Subcutaneous abdominal adipose tissue (tissue), 5 donors: Measurements from ENCODE around the gene GPC6.

Experiments
- H3K27ac ChIP-seq: one replicate; pipeline ENCODE4 v1.7.0; 2013; ENCODE audit warnings: low read depth, mild to moderate bottlenecking, inconsistent platforms, low read length, moderate library complexity
- H3K27me3 ChIP-seq, 5 donors: one replicate each; pipeline ENCODE4 v1.7.0; 2013; ENCODE audit warnings: low read length in 5 of 5, inconsistent platforms in 1 of 5; ENCODE audit not compliant: control insufficient read depth in 5 of 5, insufficient read depth in 4 of 5
- H3K36me3 ChIP-seq, 5 donors: one replicate each; pipeline ENCODE4 v1.7.0; 2013; ENCODE audit warnings: low read length in 5 of 5; ENCODE audit not compliant: control insufficient read depth in 5 of 5, insufficient read depth in 5 of 5
- H3K4me1 ChIP-seq, 5 donors: one replicate each; pipeline ENCODE4 v1.7.0; 2013; ENCODE audit warnings: low read length in 5 of 5, mild to moderate bottlenecking in 3 of 5, moderate library complexity in 1 of 5; ENCODE audit not compliant: control insufficient read depth in 5 of 5, insufficient read depth in 5 of 5
- H3K4me3 ChIP-seq, 5 donors: one replicate each; pipeline ENCODE4 v1.7.0; 2013; ENCODE audit warnings: low read length in 5 of 5, low read depth in 1 of 5
- H3K9ac ChIP-seq, 5 donors: one replicate each; pipeline ENCODE4 v1.7.0; 2013; ENCODE audit warnings: low read length in 5 of 5, mild to moderate bottlenecking in 4 of 5, moderate library complexity in 3 of 5
- H3K9me3 ChIP-seq, 5 donors: one replicate each; pipeline ENCODE4 v1.7.0; 2013; ENCODE audit warnings: low read length in 5 of 5; ENCODE audit not compliant: control insufficient read depth in 5 of 5
- donor health status: healthy.
- donor health status: healthy.
- donor health status: healthy.
- donor health status: healthy.
- donor health status: healthy.

The GPC6 gene

DNA sequence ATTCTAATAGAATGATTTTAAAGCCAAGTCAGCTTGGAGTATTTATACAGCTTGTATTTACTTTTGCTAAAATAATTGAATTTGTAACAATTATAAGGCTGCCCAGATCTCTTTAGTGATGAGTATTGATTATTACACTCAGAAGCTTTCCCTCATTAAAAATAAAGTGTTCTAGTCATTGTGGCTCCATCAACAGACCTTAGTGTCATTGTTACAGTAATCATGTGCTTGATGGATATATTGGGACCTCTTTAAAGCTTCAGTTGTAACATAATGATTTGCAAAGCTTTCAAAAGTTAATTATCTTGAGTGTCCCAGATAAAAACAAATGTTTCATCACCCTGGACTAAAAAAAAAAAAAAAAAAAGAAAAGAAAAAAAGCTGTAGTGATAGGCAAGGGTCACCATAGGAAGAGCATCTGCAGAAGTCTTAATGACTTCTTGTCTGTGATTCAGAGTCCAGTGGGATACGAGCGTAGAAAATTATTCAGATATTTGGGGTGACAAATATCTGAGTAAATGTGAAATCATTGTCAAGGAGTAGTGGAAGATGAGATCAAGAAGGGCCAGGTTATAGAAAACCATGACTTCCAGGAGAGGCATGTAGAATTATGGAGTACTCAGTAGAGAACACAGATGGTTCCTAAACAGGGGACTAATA lies 883.2 kb downstream of the GPC6 start:
- H3K4me1 ChIP-seq = peaks cover 0 to 4% (median 0%) of the 10 kb centered on the region in 5 donors
- H3K9me3 ChIP-seq = no peaks in the 10 kb centered on the region
- no peaks in the 10 kb centered on the region for H3K36me3 ChIP-seq
- H3K27ac ChIP-seq = no peak overlapping the region
- no peak overlapping the region for H3K4me3 ChIP-seq
- no peak overlapping the region for H3K9ac ChIP-seq
- H3K27me3 ChIP-seq = no peaks in the 10 kb centered on the region

GRCh38 chr13:94112227-94112626 lies 885.6 kb downstream of the GPC6 start:
- Histone ChIP-seq H3K27me3 (no peaks in the 10 kb centered on the region), H3K9me3 (no peaks in the 10 kb centered on the region), H3K4me3 (no peak overlapping the region), H3K27ac (no peak overlapping the region), H3K9ac (no peak overlapping the region), H3K36me3 (no peaks in the 10 kb centered on the region), H3K4me1 (peaks cover 0 to 4% (median 0%) of the 10 kb centered on the region in 5 donors)

DNA sequence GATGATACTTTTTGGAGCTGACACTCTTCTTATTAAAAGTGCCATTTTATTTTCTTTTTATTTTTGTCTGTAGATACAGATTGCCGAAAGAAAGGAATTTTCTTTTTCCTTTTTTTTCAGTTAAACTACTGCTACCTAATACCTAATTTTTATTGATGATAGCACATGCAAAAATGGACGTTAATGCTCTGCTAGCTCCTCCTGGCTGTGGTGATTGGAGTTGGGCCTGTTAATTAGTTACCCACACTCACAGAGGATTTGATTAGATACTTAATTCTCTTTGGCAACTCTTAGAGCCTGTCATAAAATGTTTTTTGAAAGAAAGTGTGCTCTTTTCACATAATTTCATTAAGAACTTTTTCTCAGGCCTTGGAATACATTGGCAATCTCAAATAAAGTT lies 886.1 kb downstream of the GPC6 start:
- no peaks in the 10 kb centered on the region for H3K36me3 ChIP-seq
- no peaks in the 10 kb centered on the region for H3K9me3 ChIP-seq
- H3K27me3 ChIP-seq = no peaks in the 10 kb centered on the region
- H3K4me3 ChIP-seq = no peak overlapping the region
- H3K27ac ChIP-seq = no peak overlapping the region
- peaks cover 0 to 4% (median 0%) of the 10 kb centered on the region in 5 donors for H3K4me1 ChIP-seq
- H3K9ac ChIP-seq = no peak overlapping the region

- H3K4me1 ChIP-seq = peaks cover 0 to 4% (median 0%) of the 10 kb centered on the region in 5 donors
- H3K27me3 ChIP-seq = no peaks in the 10 kb centered on the region
- no peaks in the 10 kb centered on the region for H3K9me3 ChIP-seq
- no peak overlapping the region for H3K9ac ChIP-seq
- H3K36me3 ChIP-seq = no peaks in the 10 kb centered on the region
- H3K4me3 ChIP-seq = no peak overlapping the region
- H3K27ac ChIP-seq = no peak overlapping the region
Measured at GRCh38 chr13:94113245-94113644, 886.6 kb downstream of the GPC6 start.

- H3K4me3 ChIP-seq = no peak overlapping the region
- H3K27me3 ChIP-seq = no peaks in the 10 kb centered on the region
- H3K4me1 ChIP-seq = peaks cover 0 to 2% (median 0%) of the 10 kb centered on the region in 5 donors
- no peak overlapping the region for H3K9ac ChIP-seq
- no peaks in the 10 kb centered on the region for H3K9me3 ChIP-seq
- no peak overlapping the region for H3K27ac ChIP-seq
- H3K36me3 ChIP-seq = no peaks in the 10 kb centered on the region
Measured at GRCh38 chr13:94114166-94114565, 887.6 kb downstream of the GPC6 start.

GRCh38 chr13:94115054-94115453 lies 888.4 kb downstream of the GPC6 start:
- Histone ChIP-seq H3K4me1 (peaks cover 0 to 8% (median 4%) of the 10 kb centered on the region in 5 donors), H3K4me3 (no peak overlapping the region)

GRCh38 chr13:94119360-94119936 lies 892.8 kb downstream of the GPC6 start:
- Histone ChIP-seq H3K36me3 (no peaks in the 10 kb centered on the region), H3K27me3 (no peaks in the 10 kb centered on the region), H3K9me3 (no peaks in the 10 kb centered on the region), H3K4me1 (peaks cover 0 to 8% (median 4%) of the 10 kb centered on the region in 5 donors), H3K9ac (no peak overlapping the region), H3K4me3 (peak overlapping the region in 1 of 5 donors; percentile 38), H3K27ac (no peak overlapping the region)

More at GRCh38 chr13:94115054-94115453, 888.4 kb downstream of the GPC6 start:
- Histone ChIP-seq H3K36me3 (no peaks in the 10 kb centered on the region), H3K9ac (no peak overlapping the region), H3K27me3 (no peaks in the 10 kb centered on the region), H3K27ac (no peak overlapping the region), H3K9me3 (no peaks in the 10 kb centered on the region)

DNA sequence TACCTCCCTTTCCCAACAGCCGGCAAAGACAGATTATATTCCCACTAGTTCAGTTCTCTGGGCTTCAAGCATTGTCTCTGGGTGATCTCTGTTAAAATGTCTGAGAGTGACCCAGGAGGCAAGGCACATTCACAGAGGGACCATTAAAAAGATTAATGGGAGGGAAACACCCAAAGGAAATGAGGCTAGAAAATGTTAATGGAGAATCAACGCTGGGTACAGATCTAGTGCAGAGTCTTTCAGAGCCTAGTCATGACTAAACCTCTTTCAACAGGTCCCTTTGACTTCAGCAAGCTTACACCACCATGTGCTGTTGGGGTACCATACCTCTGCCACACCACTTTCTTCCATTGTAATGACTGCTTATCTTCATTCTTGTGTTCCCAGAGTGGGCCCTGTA lies 894.3 kb downstream of the GPC6 start:
- H3K27ac ChIP-seq = no peak overlapping the region

DNA sequence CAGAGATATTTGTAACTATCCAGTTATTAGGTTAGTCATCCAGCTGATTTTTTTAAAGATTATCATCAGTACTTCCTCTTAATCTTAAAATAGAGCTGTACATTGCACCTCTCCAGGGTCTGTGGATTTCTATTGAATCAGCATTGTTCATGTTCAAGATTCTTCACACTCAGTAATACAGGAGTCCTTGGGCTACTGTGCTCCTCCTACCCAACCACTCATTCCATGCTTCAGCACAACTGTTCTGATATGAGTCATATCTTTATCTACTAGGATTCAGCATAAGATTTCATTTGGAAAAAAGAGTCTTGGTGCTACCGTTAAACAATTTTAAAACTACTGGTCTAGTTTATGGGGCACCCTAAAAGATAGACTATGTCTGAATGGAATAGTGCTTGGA lies 895.1 kb downstream of the GPC6 start:
- no peak overlapping the region for H3K4me3 ChIP-seq
- no peak overlapping the region for H3K27ac ChIP-seq
- H3K9me3 ChIP-seq = no peaks in the 10 kb centered on the region
- no peak overlapping the region for H3K9ac ChIP-seq
- no peaks in the 10 kb centered on the region for H3K36me3 ChIP-seq
- H3K27me3 ChIP-seq = no peaks in the 10 kb centered on the region
- H3K4me1 ChIP-seq = peaks cover 0 to 8% (median 4%) of the 10 kb centered on the region in 5 donors

More for the DNA sequence above, 894.3 kb downstream of the GPC6 start:
- Histone ChIP-seq H3K27me3 (no peaks in the 10 kb centered on the region), H3K36me3 (no peaks in the 10 kb centered on the region), H3K9me3 (no peaks in the 10 kb centered on the region), H3K4me3 (no peak overlapping the region), H3K4me1 (peaks cover 0 to 8% (median 4%) of the 10 kb centered on the region in 5 donors), H3K9ac (no peak overlapping the region)

DNA sequence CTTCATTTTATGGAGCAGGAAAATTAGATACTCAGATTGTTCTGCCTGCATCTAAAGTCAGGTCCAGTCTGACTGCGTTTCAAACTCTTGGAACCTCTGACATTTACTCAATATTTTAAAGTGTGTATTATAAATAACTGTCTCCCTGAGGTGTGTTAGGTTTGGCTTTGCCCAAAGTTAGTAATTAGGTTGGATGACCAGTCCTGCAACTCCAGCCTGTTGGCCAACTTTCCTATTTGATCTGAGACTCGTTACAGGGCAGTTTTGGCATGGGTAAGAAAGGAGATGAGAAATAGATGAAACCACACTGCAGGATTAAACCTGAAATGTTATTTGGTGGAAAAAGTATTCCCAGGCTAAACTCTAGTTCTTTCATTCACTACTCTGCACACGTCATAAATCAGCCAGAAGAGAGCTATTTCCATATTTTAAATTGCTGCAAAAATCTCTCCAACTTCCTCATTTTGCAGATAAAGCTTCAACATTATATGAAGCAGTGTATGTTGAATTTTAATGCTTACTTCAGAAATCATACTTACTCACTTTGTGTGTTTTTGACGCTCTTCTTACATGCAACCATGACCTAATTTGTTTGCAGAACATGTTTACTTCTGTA lies 895.8 kb downstream of the GPC6 start:
- H3K9me3 ChIP-seq = no peaks in the 10 kb centered on the region
- no peak overlapping the region for H3K27ac ChIP-seq
- H3K27me3 ChIP-seq = no peaks in the 10 kb centered on the region
- H3K4me1 ChIP-seq = peaks cover 0 to 8% (median 4%) of the 10 kb centered on the region in 5 donors
- no peak overlapping the region for H3K9ac ChIP-seq
- H3K4me3 ChIP-seq = no peak overlapping the region
- no peaks in the 10 kb centered on the region for H3K36me3 ChIP-seq
